ENCODE measurements around the gene PAPSS1. TPM values are rescaled to one million over a fixed set of nuclear protein-coding genes. Genes with fewer than 3 reads are reported as not detected.
A peak's percentile ranks its signal among the peaks of the same experiment; 100 is the strongest.
"Not testable (repeated sequence)": the region's sequence is repeated elsewhere in the genome, so short reads cannot be mapped to it uniquely, and the experiment has no call there.

PAPSS1 gene
- total and polyA plus RNA-seq, 10 of the 15 experiments (the other 5 are each of a cell fraction or from before 2014, with no cell fraction given) = 22.6 to 73.0 (median 30.6) TPM

GRCh38 chr4:107723331-107723730, 3.3 kb upstream of the PAPSS1 start:
- CTCF ChIA-PET = interaction anchor here (1.7 kb wide), 1 partner anchor 13 kb away, joined by 6 read pairs; no protein-coding TSS in a partner anchor
- BruUV-seq (replicated peaks); H2AFZ ChIP-seq (ENCODE audit: control insufficient read depth, low read depth, low read length); ATAC-seq; H3K27ac ChIP-seq (ENCODE audit: control insufficient read depth, insufficient read depth); POLR2A ChIA-PET; H3K4me3 ChIP-seq; H3K36me3 ChIP-seq (ENCODE audit: control insufficient read depth in 2 of 2, insufficient read depth in 2 of 2, low read length in 1 of 2); RAD21 ChIA-PET (ENCODE audit: unreplicated experiment); H3K4me2 ChIP-seq (ENCODE audit: control insufficient read depth, insufficient read depth); H3K79me2 ChIP-seq (ENCODE audit: control insufficient read depth, insufficient read depth, low read length); H3K4me1 ChIP-seq (ENCODE audit: control insufficient read depth, insufficient read depth, low read length); FAIRE-seq; H3K9ac ChIP-seq (ENCODE audit: control insufficient read depth, insufficient read depth, low read length); H3K9me3 ChIP-seq (replicated peaks; ENCODE audit: control insufficient read depth, insufficient read depth, low read length); H3K27me3 ChIP-seq (replicated peaks in 1 of 2; ENCODE audit: control insufficient read depth in 2 of 2, insufficient read depth in 2 of 2, low read length in 1 of 2); H4K20me1 ChIP-seq (ENCODE audit: control insufficient read depth, insufficient read depth); intact Hi-C loops (cut with micrococcal nuclease; ENCODE audit: unreplicated experiment); SMC1A ChIA-PET (ENCODE audit: uncharacterized antibody, unreplicated experiment); DNase-seq (ENCODE audit: low read depth, low spot score): not testable (repeated sequence)
- in situ Hi-C loops (cut with MboI) = loop anchor here (25.0 kb wide), 1 partner anchor 439 kb away; the partner anchor contains the start of gene LEF1
- 8% methylated on average over 1 of the region's 1 CpG for WGBS (ENCODE audit: insufficient coverage, insufficient replicate concordance, low lambda C conversion rate, missing lambda C conversion rate)

- SMC1A ChIA-PET (ENCODE audit: uncharacterized antibody, unreplicated experiment) = interaction anchor here (1.0 to 2.9 kb wide), 3 partner anchors 12 to 20 kb away, joined by 3 to 16 read pairs (median 5); no protein-coding TSS in a partner anchor
- DNase-seq (ENCODE audit: low read depth, low spot score) = no peak
- POLR2A ChIA-PET = interaction anchor here (2.0 to 2.2 kb wide), 2 partner anchors 12 to 273 kb away, joined by 6 read pairs; no protein-coding TSS in a partner anchor
- Histone ChIP-seq H3K4me2 (ENCODE audit: control insufficient read depth, insufficient read depth) (peak overlapping the region; percentile 56), H3K79me2 (ENCODE audit: control insufficient read depth, insufficient read depth, low read length) (peaks cover 9% of the 10 kb centered on the region), H2AFZ (ENCODE audit: control insufficient read depth, low read depth, low read length) (peak overlapping the region; percentile 62), H3K4me1 (ENCODE audit: control insufficient read depth, insufficient read depth, low read length) (0 out of 2 replicates have a peak, but pooled peaks cover 3% of the 10 kb centered on the region), H3K36me3 (ENCODE audit: control insufficient read depth in 2 of 2, insufficient read depth in 2 of 2, low read length in 1 of 2) (no peaks in the 10 kb centered on the region), H3K27ac (ENCODE audit: control insufficient read depth, insufficient read depth) (no peak overlapping the region), H3K4me3 (peak overlapping the region; percentile 86), H3K9ac (ENCODE audit: control insufficient read depth, insufficient read depth, low read length) (peak overlapping the region; percentile 5; the same call in 1 of the 2 replicates), H3K9me3 (replicated peaks; ENCODE audit: control insufficient read depth, insufficient read depth, low read length) (no peaks in the 10 kb centered on the region), H3K27me3 (replicated peaks in 1 of 2; ENCODE audit: control insufficient read depth in 2 of 2, insufficient read depth in 2 of 2, low read length in 1 of 2) (no peaks in the 10 kb centered on the region), H4K20me1 (ENCODE audit: control insufficient read depth, insufficient read depth) (no peaks in the 10 kb centered on the region)
- WGBS (ENCODE audit: insufficient coverage, insufficient replicate concordance, low lambda C conversion rate, missing lambda C conversion rate) = 30% methylated on average over 9 of the region's 9 CpGs
- ATAC-seq = no peak
- FAIRE-seq = no peak
- in situ Hi-C loops (cut with MboI) = loop anchor here (25.0 kb wide), 1 partner anchor 441 kb away; the partner anchor contains the start of gene LEF1
- RAD21 ChIA-PET (ENCODE audit: unreplicated experiment) = interaction anchor here (2.5 to 2.9 kb wide), 2 partner anchors 13 to 16 kb away, joined by 9 to 15 read pairs; no protein-coding TSS in a partner anchor
- intact Hi-C loops (cut with micrococcal nuclease; ENCODE audit: unreplicated experiment) = no loop called here
- TF ChIP-seq EZH2 (IDR thresholded peaks at IDR 0.05; ENCODE audit: borderline replicate concordance, control insufficient read depth, low read depth, low read length) = no peak
- no peak for TF ChIP-seq GABPA (IDR thresholded peaks at IDR 0.05; ENCODE audit: low read depth)
- no peak for TF ChIP-seq ATF7 (IDR thresholded peaks at IDR 0.05; ENCODE audit: low read depth)
- TF ChIP-seq ZNF217 (IDR thresholded peaks at IDR 0.05) = no peak
- no peak for TF ChIP-seq CEBPB (IDR thresholded peaks at IDR 0.05; ENCODE audit: borderline replicate concordance in 1 of 2, low read depth in 2 of 2, low read length in 2 of 2)
- TF ChIP-seq RUNX3 (IDR thresholded peaks at IDR 0.05; ENCODE audit: low read length) = no peak
- no peak for TF ChIP-seq NR2C2 (IDR thresholded peaks at IDR 0.05; ENCODE audit: borderline replicate concordance, control insufficient read depth, insufficient read length, low read depth)
- TF ChIP-seq RELB (IDR thresholded peaks at IDR 0.05; ENCODE audit: low read depth) = no peak
- no peak for TF ChIP-seq ASH2L (IDR thresholded peaks at IDR 0.05; ENCODE audit: borderline replicate concordance, low read depth)
- no TSS peak for BruUV-seq (replicated peaks)
- CTCF ChIA-PET = interaction anchor here (1.0 to 3.3 kb wide), 3 partner anchors 13 to 37 kb away, joined by 3 to 27 read pairs (median 4); no protein-coding TSS in a partner anchor
These were observed 1.5 kb upstream of the PAPSS1 start for GRCh38 chr4:107721436-107722100.
